GM18861 (cell line): ENCODE data around the gene MBTPS1.

Source experiments
- ATAC-seq: cut with Tn5 transposase; IDR thresholded peaks from one replicate; pipeline ENCODE4 v1.9.1; 2021; ENCODE audit not compliant: unreplicated experiment

Gene MBTPS1

DNA sequence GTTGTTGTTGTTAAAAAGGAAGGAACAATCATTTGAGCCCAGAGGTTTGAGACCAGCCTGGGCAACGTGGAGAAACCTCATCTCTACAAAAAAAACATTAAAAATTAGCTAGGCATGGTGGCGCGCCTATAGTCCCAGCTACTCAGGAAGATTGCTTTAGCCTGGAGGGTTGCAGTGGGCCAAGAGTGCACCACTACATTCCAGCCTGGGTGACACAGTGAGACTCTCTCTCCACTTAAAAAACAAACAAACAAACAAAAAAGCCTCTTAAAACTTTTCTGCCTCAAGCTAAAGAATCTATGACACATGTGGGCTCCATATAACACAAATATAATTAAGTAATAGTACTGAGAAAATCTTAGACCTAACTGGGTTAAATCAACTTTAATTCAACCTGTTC is 12.5 kb downstream of the MBTPS1 start:
- ATAC-seq: no peak

DNA sequence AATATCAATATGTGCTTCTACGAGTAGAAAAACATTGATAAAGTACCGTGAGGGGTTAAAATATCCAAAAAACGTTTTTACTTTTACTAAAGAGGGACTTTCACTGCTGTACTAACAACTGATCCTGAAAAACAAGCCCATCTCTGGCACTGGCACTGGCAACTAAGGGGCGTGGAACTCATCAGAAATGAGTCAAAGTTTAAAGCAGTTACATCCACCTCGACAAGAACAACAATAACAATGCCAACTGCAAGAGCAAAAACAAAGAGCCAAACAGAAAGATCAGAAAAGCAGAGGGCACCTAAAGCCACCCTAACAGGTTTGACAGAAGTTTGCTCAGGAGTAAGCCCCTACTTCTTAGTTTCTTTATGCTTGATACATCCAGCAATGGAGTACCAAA is 13.1 kb downstream of the MBTPS1 start:
- ATAC-seq: no peak

DNA sequence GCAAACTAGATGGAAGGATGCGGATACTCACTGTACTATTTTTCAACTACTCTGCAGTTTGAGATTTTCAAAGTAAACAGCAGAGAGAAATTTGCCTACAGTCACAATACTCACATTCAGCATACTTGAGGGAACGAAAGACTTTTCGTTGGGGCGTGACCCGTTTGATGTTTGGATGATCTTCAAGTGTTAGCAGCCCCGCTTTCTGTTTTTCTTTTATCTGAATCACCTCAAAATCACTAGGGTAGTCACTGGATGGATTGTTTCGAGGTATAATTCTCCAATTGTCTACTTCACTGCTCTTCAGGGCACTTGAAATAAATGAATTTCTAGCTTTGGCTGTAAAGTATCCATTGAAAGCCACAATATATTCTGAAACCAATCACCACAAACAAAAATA is 17.8 kb downstream of the MBTPS1 start:
- no peak for ATAC-seq

DNA sequence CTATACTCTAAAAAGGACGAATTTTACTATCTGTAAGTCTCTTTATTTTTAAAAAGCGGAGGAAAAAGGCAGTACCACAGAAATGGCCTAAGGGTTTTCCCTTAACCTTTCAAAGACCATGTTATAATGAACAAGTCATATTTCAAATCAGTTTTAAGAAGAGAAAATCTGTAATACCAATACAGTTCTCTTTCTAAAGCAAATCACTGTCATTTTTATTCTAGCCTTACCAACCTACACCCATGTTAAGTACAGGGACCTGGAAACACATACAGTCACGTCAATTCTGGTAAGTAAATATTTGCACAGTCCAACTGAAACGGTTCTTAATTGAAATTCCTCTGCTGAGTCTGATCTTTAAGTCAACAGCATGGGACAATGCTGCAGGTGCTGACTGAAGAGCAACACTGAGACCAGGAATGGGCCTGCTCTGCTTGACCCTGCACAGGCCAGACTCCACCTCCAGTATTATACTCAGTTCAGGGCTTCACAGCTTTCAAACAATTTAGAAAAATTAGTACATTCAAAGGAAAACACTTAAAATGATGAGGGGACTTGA is 20.2 kb downstream of the MBTPS1 start:
- no peak for ATAC-seq

DNA sequence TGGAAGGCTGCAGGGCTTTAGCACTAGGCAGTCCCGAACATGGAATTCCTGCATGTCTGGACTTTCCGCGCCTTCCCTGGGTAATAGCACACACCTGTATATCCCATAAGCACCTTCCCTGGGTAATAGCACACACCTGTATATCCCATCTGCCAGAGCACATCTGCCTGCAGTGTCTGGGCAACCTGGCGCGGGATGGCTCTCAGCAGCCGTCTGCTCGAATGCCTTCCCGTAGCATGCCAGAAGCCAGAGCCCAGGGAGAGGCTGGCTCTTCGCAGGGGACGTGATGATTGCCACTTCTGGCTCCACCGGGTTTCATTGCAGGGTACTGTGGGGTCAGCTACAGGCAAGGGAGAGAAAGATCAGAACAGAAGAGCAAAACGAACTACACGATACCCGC is 21.3 kb downstream of the MBTPS1 start:
- no peak for ATAC-seq

DNA sequence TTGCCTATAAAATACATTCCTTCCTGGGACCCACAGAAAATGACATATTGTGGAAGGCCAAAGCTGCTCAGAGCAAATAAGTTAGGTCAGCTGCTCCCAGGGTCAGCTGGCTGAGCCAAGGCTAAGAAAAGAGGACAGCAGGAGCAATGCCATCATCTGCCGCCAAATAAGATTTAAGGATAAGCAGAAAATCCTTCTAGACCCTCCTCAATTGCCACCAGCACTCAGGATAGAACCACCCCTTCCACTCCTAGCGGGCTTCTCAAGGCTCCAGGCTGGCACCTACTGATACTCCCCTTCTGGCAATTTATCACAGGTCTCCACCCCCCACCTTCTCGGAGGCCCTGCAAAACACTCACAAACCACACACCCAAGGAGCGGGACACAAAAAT is 22.9 kb downstream of the MBTPS1 start:
- ATAC-seq: no peak

DNA sequence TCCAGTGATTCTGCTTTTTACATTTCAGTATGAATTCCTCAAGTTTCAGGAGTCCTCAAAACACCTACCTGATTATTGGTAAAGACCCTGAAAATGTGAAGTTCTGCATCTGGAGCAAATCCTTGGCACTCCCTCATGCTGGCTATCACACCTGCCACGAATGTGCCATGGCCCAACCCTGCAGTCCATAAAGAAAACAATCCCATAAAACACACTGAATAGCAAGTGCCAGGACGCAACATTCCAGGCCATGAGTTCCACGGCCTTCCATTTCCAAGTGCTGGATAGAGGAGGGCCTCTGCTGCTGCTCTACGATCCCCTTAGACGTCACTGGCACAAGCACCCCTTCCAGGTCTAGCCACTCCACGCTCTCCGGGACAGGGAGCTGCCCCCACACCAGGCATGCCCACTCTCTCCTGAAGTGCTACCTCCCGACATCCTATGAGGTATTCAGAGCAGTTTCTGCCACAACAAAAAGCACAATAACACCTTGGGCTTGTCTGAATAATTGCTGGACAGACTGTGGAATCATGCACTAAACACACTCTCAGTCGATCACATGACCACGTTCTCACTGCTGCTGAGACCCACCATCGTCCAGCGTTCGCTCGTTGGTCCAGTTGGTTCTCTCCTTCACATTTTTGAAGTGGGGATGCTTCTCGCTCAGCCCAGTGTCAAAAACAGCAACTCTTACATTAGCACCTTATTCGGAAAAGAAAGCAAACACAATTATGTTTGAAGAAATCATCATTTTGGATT is 23.4 kb downstream of the MBTPS1 start:
- ATAC-seq: no peak

DNA sequence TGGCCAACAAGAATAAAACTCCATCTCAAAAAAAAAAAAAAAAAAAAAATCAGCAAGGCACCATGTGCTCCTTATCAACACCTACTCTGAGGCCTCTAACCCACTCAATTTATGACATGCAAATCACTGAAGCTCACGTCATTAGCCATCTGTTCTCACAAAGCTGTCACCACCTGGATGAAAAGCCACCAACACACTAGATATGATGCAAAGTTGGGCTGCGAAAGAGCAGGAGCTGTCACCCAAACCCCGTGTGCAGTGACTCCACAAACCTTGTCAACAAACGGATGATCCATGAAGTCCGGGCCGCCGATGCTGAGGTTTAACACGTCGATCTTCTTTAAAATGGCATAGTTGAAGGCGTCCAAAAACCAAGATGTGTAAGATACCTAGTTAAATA is 25.3 kb downstream of the MBTPS1 start:
- ATAC-seq: no peak

DNA sequence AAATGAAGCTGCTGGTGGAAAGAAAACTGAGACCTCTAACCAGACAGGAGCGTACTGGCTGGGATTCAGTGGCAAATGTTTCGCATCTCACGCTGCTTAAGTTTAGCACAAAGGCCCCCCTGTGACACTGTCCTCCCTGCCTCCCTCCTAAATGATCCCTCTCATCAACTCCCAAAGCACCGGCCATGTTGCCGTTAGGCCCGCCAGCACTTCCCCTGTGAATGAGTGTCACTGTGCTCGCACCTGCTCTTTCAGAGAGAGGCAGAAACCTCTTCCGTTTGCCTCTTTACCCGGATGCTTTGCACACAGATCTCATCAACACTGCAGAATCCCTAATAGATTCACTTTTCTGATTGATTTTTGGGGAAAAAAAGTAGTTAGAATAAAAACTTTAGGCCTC is 26.5 kb downstream of the MBTPS1 start:
- no peak for ATAC-seq

DNA sequence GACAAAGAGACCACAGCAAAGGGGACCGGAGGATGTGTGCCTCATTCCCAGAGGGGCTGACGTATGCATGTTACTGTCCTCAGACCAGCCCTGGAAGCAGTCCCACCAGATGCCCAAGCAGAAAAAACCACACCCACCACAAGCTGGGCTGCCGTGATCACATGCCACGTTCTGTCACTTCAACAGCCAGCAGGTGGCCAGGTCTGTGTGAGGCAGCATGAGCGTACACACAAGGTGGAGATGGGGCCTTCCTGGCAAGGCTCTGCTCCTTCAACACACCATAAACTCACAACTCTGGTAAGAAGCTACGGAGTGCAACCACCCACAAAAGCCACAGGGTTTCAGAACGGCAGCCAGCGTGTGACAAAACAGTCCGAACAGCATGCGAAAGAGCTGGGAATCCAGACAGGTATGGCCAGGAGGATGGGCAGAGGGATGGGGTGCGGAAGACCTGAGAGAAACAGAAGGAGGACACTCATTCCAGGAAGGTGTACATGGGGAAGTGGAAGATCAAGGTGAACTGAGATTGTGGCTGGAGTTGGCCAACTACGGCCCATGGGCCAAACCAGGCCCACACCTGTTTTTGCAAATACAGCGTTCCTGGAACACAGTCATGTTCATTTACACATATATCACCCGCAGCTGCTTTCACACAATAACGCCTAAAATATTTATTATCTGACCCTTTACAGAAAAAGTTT is 27.9 kb downstream of the MBTPS1 start:
- ATAC-seq: peak; percentile 65

DNA sequence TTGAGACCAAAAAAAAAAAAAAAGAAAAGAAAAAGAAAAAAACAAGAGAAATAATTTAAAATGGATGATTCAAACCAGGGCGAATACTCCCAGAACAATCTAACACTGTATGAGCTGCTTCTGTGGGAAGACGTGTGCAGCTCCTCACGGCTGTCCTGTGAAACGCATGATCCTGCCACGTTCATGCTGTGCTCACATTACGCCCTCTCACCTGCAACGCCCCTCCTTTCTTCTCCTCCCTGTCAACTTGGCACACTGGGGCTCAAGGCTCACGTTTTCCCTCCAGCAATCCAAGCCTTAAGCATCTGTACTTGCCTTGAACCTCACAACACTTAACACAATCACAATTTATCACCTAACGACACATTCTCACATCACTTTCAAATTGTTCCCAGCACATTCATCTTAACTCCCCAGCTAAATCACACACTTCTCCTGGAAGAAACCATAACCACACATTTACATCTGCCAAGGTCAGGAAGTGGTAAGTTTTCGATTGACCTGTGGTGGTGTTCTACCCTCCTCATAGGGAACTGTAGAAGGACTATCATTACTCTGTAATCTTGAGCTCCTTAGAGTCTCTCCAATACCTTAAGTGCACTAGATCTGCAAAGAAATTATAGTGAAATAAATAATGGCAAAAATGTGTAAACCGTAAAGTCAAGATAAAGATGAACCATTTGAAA is 29.1 kb downstream of the MBTPS1 start:
- no peak for ATAC-seq

DNA sequence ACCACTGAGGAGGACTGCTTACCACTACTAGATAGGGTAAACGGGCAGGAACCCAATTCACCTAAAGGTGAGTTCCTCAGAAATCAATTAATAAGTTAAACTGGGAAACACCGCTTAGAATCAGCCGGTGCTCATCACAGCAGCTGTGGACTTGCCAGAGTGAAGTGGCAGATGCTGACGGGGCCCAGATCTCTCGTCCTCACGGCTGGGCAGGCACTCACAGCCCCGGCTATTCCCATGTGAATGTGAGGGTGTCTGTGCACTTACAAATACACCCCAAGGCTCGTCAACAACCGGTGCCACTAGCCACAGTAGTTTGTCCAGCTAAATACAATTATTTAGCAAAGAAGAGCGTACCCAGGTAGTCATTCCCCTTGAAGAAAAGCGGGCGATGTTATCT is 29.7 kb downstream of the MBTPS1 start:
- no peak for ATAC-seq

DNA sequence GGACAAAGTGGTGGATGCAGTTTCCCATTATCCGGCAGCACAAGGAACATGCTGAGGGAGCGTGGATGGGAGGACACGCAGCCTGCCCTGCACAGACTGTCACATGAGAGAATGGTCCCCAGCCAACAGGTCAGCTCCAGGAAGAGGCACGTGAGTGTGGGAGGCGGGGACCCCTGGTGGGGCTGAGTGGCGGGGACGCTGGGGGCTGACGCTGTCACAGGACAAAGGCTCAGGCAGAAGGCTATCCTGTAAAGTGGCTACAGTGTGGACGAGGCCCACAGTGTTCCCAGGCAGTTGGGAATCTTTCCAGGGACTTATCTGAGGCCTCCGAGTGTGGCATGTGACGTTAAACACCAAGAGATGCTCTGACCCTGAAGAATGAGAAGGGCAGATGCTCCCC is 30.4 kb downstream of the MBTPS1 start:
- ATAC-seq: no peak

DNA sequence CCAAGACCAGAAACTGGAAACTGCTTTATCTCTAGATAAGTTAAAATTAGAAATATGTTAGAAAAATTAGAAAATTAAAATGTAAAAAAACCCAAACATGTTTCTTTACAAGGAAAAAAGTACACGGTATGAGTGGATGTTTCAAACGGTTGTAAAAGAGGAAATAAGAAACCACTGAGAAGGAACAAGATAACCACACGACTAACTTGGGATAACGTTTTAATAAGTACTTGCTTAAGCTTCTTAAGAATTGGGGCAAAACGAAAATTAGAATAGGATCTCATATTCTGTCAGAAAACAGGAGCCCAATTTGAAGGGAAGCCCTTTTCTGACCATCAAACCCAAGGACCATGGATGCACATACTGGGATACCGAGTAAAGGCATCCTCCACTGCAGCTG is 31.0 kb downstream of the MBTPS1 start:
- no peak for ATAC-seq

DNA sequence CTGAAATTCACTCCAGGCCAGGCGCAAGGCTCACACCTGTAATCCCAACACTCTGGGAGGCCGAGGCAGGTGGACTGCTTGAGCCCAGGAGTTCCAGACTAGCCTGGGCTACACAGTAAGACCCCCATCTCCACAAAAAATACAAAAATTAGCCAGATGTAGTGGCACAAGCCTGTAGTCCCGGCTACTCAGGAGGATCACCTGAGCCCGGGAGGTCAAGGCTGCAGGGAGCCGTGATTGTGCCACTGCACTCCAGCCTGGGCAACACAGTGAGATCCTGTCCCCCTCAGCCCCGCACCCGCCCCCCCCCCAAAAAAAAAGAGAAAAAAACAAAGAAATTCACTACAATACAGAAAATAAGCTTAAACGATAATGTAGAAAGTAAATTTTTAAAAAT is 31.5 kb downstream of the MBTPS1 start:
- no peak for ATAC-seq

DNA sequence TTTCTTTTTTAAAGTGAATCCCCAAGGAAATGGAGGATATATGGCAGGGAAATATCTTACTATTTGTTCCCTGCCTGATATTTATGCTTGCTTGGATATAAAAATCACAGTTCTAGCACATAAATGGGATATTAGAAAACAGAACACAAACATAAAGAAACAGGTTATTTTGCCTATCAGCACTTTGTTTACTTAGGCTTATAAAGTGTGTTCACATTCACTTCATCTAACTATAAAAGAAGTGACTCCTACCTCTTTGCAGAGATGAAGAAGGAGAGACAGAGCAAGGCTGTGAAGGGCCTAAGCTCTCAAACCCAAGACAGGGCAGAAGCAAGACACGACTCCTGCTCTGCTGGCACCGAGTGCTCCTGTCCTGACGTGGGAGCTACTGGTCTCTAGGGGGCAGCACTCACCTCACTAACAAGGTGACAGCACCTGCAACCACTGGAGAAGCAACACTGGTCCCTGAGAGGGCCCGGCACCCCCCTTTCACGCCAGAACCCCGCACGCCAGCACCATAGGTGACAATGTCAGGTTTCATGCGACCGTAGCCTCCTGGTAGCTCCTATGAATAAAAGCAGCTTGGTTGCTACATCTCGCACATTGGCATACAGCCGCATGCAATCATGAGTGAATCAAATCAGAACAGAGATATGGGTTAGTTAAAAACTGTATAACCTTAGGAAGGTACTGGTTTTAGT is 32.0 kb downstream of the MBTPS1 start:
- ATAC-seq: no peak

DNA sequence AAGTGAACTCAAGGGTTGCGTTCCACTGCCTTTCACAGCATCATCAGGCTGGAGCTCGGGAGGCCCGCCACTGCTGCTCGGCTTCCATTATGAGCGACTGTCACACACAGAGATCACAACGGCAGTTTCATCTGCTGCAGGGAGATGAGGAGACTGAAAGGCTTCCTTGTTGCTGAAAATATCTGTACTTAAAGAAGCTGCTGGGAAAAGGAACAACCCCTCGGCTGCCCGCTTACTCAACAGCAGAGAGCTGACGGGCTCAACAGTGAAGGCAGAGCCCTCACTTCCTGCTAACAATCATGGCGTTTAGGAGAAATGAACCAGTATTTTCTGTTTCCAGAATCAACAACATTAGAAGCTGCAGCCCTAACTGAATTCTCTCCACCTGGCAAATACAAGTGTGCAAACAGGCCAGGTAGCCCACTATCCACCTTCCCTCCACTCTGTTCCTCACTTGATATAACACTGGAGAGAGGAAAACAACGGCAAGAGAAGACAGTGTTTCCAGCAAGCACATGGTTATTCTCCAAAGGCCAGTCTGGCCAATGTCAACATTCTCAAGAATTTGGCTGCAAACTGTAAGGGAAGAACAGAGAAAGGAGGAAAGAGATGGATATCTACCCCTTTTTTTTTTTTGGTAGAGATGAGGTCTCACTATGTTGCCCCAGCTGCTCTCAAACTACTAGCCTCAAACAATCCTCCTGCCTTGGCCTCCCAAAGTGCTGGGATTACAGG is 33.7 kb downstream of the MBTPS1 start:
- ATAC-seq: no peak

DNA sequence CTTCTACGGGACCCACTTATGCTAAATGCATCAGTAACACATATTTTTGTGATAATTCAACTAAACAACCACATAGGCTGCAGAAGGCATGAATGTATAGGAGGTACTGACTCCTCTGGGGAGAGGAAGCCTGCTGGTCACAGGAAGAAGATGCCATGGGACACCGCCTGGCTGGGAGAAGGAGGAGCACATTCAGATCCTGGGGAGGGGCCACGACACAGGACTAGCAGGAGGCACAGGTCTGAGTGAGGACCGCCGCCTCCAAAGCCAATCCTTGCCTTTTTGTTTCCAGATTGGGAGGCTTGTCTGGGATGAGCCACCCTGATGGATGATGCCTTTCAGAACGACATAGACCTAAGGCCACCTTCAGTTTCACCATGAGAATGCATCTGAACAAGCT is 34.6 kb downstream of the MBTPS1 start:
- no peak for ATAC-seq

DNA sequence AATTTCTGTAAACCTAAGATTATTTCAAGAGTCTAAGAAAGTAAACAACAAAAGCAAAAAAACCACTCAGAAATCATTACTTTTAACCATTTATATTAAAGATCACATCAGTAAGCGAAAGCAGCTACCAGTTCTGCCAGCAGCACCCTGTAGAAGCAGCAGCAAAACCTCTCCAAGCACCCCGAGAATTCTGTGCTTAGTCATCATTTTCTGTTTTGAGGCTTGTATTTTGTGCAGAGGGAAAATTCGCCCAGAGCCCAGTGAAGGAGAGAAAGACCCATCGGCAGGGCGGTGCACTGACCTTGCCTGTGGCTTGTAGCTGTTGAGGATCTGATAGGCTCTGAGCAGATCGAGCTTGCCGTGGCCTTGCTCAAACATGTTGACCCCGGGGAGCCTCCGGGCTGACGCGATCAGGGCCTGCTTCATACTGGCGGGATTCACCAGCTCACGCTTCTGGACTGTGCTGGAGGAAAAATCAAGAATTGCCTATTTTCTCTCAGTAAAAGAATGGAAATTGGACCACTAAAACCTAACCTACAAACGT is 35.2 kb downstream of the MBTPS1 start:
- ATAC-seq: no peak

DNA sequence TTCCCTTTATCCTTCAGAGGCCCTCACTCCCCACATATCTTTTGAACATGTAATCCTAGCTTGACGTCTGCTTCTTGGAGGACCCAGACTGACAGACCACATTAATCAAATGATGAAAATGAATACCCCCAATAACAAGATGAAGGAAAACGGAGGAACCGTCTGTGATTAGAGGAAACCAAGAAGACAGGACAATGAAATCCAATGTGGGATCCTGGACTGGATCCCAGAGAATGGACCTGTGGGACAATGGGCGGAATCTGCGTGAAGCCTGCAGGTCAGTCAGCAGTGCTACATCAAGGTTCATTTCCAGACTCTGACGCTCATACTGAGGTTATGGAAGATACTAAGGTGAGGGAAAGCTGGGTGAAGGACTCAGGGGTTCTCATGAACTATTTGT is 35.9 kb downstream of the MBTPS1 start:
- no peak for ATAC-seq
